ENCODE results near the gene HPDL.

HPDL gene

GRCh38 chr1:45345014-45345413 lies 18.3 kb downstream of the HPDL start:
- no peak for DNase-seq (ENCODE audit: low spot score)
- no peak for TF ChIP-seq CTCF (IDR thresholded peaks at IDR 0.05)
- Histone ChIP-seq H3K4me3 (no peak overlapping the region), H3K27ac (no peak overlapping the region)

GRCh38 chr1:45346473-45346872 lies 19.8 kb downstream of the HPDL start:
- DNase-seq (ENCODE audit: low spot score), result no peak
- TF ChIP-seq CTCF (IDR thresholded peaks at IDR 0.05), result no peak
- Histone ChIP-seq H3K4me3 (no peak overlapping the region), H3K27ac (no peak overlapping the region)

GRCh38 chr1:45348020-45348419 lies 21.3 kb downstream of the HPDL start:
- no peak for DNase-seq (ENCODE audit: low spot score)
- Histone ChIP-seq H3K27ac (peak overlapping the region in 1 of 2 donors; percentile 64), H3K4me3 (no peak overlapping the region)
- no peak for TF ChIP-seq CTCF (IDR thresholded peaks at IDR 0.05)

- DNase-seq (ENCODE audit: low spot score), result no peak
- H3K27ac ChIP-seq, result peak overlapping the region; percentile 20 to 64
- no peak overlapping the region for H3K4me3 ChIP-seq
- no peak for TF ChIP-seq CTCF (IDR thresholded peaks at IDR 0.05)
These were observed 21.9 kb downstream of the HPDL start for GRCh38 chr1:45348609-45348965.

- DNase-seq (ENCODE audit: low spot score), result no peak
These were observed 22.4 kb downstream of the HPDL start for GRCh38 chr1:45348966-45349677.

GRCh38 chr1:45351508-45351907 lies 24.8 kb downstream of the HPDL start:
- no peak for DNase-seq (ENCODE audit: low spot score)
- Histone ChIP-seq H3K27ac (no peak overlapping the region), H3K4me3 (no peak overlapping the region)
- TF ChIP-seq CTCF (IDR thresholded peaks at IDR 0.05), result no peak

More at GRCh38 chr1:45348966-45349677, 22.4 kb downstream of the HPDL start:
- no peak for TF ChIP-seq CTCF (IDR thresholded peaks at IDR 0.05)
- Histone ChIP-seq H3K27ac (peak overlapping the region; percentile 20 to 64), H3K4me3 (no peak overlapping the region)

- Histone ChIP-seq H3K27ac (no peak overlapping the region), H3K4me3 (no peak overlapping the region)
- no peak for DNase-seq (ENCODE audit: low spot score)
- TF ChIP-seq CTCF (IDR thresholded peaks at IDR 0.05), result no peak
These were observed 27.0 kb downstream of the HPDL start for GRCh38 chr1:45353685-45354084.

All from coronary artery (tissue), 2 donors.